Lower leg skin (tissue), 3 donors: ENCODE data around the gene RGPD8.

Experiments used
- POLR2A ChIP-seq, 2 donors: fragments of 450-650 bp; IDR thresholded peaks; one replicate each; pipeline ENCODE4 v1.6.1; 2016 to 2017; ENCODE audit warnings: antibody characterized with exemption in 2 of 2, mild to moderate bottlenecking in 1 of 2, moderate library complexity in 1 of 2
- TF ChIP-seq, protein P1 (sequence below), 3 donors: fragments of 450-650 bp; IDR thresholded peaks; one replicate each; pipeline ENCODE4 v1.5.1; 2016; ENCODE audit warnings: antibody characterized with exemption in 3 of 3, mild to moderate bottlenecking in 3 of 3, moderate library complexity in 2 of 3

DNA sequence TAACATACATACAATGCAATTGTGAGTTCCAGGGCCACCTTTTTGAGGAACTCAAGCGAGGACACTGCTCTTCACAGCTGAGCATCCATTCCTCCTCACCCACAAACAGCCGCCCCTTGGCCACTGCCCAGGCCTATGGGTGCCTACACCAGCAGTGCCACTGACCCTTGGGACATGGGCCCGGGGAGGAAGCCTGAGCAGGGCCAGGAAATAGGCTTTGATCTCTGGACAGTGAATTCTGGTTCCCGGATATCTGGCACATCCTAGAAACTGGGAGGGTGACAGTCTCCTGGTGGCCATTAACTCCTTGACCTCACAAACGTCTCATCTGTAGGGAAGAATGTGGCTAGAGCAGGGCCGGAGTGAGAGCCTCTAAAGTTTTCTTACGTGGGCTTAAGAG is 43.0 kb upstream of the RGPD8 start:
- TF ChIP-seq, protein P1, sequence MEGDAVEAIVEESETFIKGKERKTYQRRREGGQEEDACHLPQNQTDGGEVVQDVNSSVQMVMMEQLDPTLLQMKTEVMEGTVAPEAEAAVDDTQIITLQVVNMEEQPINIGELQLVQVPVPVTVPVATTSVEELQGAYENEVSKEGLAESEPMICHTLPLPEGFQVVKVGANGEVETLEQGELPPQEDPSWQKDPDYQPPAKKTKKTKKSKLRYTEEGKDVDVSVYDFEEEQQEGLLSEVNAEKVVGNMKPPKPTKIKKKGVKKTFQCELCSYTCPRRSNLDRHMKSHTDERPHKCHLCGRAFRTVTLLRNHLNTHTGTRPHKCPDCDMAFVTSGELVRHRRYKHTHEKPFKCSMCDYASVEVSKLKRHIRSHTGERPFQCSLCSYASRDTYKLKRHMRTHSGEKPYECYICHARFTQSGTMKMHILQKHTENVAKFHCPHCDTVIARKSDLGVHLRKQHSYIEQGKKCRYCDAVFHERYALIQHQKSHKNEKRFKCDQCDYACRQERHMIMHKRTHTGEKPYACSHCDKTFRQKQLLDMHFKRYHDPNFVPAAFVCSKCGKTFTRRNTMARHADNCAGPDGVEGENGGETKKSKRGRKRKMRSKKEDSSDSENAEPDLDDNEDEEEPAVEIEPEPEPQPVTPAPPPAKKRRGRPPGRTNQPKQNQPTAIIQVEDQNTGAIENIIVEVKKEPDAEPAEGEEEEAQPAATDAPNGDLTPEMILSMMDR (IDR thresholded peaks at IDR 0.05), result no peak
- TF ChIP-seq POLR2A (IDR thresholded peaks at IDR 0.05), result no peak
